Measurements from ENCODE around the gene TIMM8A. TPM values are rescaled to one million over a fixed set of nuclear protein-coding genes. Genes with fewer than 3 reads are reported as not detected.

TIMM8A gene
- 10.7 TPM for polyA plus RNA-seq (2013)

DNA sequence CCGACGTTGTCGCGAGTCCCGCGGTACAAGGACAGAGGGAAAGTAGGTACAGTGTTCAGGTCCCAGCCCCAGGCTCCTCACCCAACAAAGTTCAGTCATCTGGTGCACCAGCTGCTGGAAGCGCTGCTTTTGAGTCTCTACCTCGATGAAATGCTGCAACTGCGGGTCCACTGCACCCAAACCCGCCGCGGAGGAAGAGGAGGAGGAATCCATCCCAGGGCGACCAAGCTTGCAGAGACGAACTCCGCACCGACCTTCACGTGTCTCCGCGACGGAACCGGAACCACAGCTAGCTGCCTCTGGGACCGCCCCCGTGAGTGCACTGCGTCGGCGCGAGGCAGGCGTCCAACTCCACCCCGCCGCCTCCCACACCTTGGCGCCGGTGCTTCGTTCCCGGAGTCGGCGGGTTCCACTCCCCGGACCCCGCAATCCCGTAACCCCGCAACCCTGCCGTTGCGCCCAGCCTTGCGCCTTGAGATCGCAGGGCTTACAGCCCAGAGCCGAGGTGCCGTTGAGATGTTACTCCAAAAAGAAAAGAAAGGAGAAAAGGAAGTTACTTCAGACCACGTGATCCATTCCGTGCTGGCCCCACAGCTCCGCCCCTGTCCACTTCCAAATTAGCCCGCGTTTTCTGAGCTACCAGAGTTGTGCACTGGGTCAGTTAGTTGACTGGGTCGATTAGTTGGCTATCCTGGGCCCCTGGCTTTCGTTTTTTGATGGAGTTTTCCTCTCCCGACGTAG is at the start of gene TIMM8A:
Gene TIMM8A (minus strand): TSS at position 291 of the 741 bp plus-strand sequence. CDS start 78 bp downstream, at position 213.
- DNase-seq = peak; percentile 51 to 76 (median 67)
- POLR2A ChIA-PET = interaction anchor here (0.9 kb wide), 1 partner anchor 42 kb away, joined by 3 read pairs; the partner anchor contains the start of gene RPL36A
- CTCF ChIA-PET = no interaction called here
- Histone ChIP-seq H3K36me3 (ENCODE audit: control insufficient read depth in 4 of 4, insufficient read depth in 4 of 4, low read length in 3 of 4) (peaks cover 0 to 18% (median 5%) of the 10 kb centered on the region in 4 experiments), H3K4me1 (ENCODE audit: control extremely low read depth in 1 of 4, control insufficient read depth in 4 of 4, insufficient read depth in 4 of 4, low read length in 3 of 4) (peaks cover 0 to 14% (median 2%) of the 10 kb centered on the region in 4 experiments), H3K27me3 (replicated peaks in 2 of 5; ENCODE audit: control insufficient read depth in 4 of 5, insufficient read depth in 5 of 5, low read length in 4 of 5) (peaks cover 0 to 4% (median 0%) of the 10 kb centered on the region in 5 experiments), H3K27ac (ENCODE audit: insufficient read depth in 1 of 2, low read depth in 1 of 2, low read length in 2 of 2, poor library complexity in 1 of 2, severe bottlenecking in 2 of 2) (peak within 1 kb of the TSS; percentile 70 to 76), H3K4me3 (ENCODE audit: control insufficient read depth in 1 of 7, extremely low read depth in 1 of 7, insufficient read depth in 4 of 7, low read depth in 2 of 7, low read length in 6 of 7) (peak within 1 kb of the TSS; percentile 50 to 90 (median 78)), H3K9me3 (ENCODE audit: control extremely low read depth in 1 of 5, control insufficient read depth in 4 of 5, insufficient read depth in 2 of 5, low read depth in 1 of 5, low read length in 4 of 5) (no peaks in the 10 kb centered on the region)
- 38% methylated on average over 40 of the region's 55 CpGs for WGBS (ENCODE audit: insufficient coverage)

GRCh38 chrX:101397779-101398178 is 49.2 kb upstream of the TIMM8A start:
- POLR2A ChIA-PET = no interaction called here
- CTCF ChIA-PET = no interaction called here
- peaks cover 2 to 21% (median 19%) of the 10 kb centered on the region in 4 experiments for H3K36me3 ChIP-seq (ENCODE audit: control insufficient read depth in 4 of 4, insufficient read depth in 4 of 4, low read length in 3 of 4)
- H3K9me3 ChIP-seq (ENCODE audit: control extremely low read depth in 1 of 5, control insufficient read depth in 4 of 5, insufficient read depth in 2 of 5, low read depth in 1 of 5, low read length in 4 of 5) = no peaks in the 10 kb centered on the region
- no peaks in the 10 kb centered on the region for H3K27me3 ChIP-seq (replicated peaks in 2 of 5; ENCODE audit: control insufficient read depth in 4 of 5, insufficient read depth in 5 of 5, low read length in 4 of 5)
- no peaks in the 10 kb centered on the region for H3K4me1 ChIP-seq (ENCODE audit: control extremely low read depth in 1 of 4, control insufficient read depth in 4 of 4, insufficient read depth in 4 of 4, low read length in 3 of 4)
- WGBS (ENCODE audit: insufficient coverage) = 55% methylated on average over 2 of the region's 4 CpGs
- DNase-seq = no peak
- no peak overlapping the region for H3K27ac ChIP-seq (ENCODE audit: insufficient read depth in 1 of 2, low read depth in 1 of 2, low read length in 2 of 2, poor library complexity in 1 of 2, severe bottlenecking in 2 of 2)
- no peak overlapping the region for H3K4me3 ChIP-seq (ENCODE audit: control insufficient read depth in 1 of 7, extremely low read depth in 1 of 7, insufficient read depth in 4 of 7, low read depth in 2 of 7, low read length in 6 of 7)

DNA sequence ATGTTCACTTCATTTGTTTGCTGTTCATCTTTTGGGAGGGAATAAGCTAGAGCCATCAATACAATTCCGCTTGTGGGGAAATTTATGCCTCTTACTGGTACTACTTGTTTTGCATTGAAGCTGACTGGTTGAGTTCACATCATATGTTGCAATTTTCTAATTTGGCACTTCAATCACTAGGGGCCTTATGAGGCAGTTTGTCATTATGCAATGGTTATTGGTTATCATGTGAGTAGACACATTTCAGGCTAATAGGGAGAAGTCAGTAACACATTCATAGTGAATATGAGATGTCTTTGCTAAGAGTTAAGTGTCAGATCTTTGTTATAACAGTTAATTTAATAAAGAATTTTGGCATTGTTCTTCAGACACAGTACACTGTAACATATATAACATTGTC is 47.2 kb upstream of the TIMM8A start:
- no peaks in the 10 kb centered on the region for H3K9me3 ChIP-seq (ENCODE audit: control extremely low read depth in 1 of 5, control insufficient read depth in 4 of 5, insufficient read depth in 2 of 5, low read depth in 1 of 5, low read length in 4 of 5)
- peaks cover 2 to 15% (median 13%) of the 10 kb centered on the region in 4 experiments for H3K36me3 ChIP-seq (ENCODE audit: control insufficient read depth in 4 of 4, insufficient read depth in 4 of 4, low read length in 3 of 4)
- H3K4me3 ChIP-seq (ENCODE audit: control insufficient read depth in 1 of 7, extremely low read depth in 1 of 7, insufficient read depth in 4 of 7, low read depth in 2 of 7, low read length in 6 of 7) = no peak overlapping the region
- DNase-seq = peak in 2 of 3 donors; percentile 42 to 54
- 90% methylated on average over 1 of the region's 1 CpG for WGBS (ENCODE audit: insufficient coverage)
- POLR2A ChIA-PET = no interaction called here
- peaks cover 7 to 10% (median 8%) of the 10 kb centered on the region in 4 experiments for H3K4me1 ChIP-seq (ENCODE audit: control extremely low read depth in 1 of 4, control insufficient read depth in 4 of 4, insufficient read depth in 4 of 4, low read length in 3 of 4)
- peaks cover 0 to under 1% (median 0%) of the 10 kb centered on the region in 5 experiments for H3K27me3 ChIP-seq (replicated peaks in 2 of 5; ENCODE audit: control insufficient read depth in 4 of 5, insufficient read depth in 5 of 5, low read length in 4 of 5)
- CTCF ChIA-PET = no interaction called here
- H3K27ac ChIP-seq (ENCODE audit: insufficient read depth in 1 of 2, low read depth in 1 of 2, low read length in 2 of 2, poor library complexity in 1 of 2, severe bottlenecking in 2 of 2) = no peak overlapping the region

DNA sequence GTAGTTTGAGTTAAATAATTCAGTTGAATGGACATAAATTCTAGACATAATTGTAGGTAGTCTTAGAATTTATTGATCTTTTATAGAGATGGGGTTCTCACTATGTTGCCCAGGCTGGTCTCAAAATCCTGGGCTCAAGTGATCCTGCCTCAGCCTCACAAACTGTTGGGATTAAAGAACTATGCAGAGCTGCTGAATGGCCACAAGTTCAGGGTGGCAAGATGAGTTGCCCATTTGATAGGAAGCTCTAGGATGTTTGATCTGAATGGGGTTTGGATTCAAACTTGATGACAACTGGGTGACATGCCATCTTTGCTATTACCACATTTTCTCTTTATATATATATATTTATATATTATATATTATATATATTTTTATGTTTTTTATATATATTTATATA is 45.8 kb upstream of the TIMM8A start:
- Histone ChIP-seq H3K4me1 (ENCODE audit: control extremely low read depth in 1 of 4, control insufficient read depth in 4 of 4, insufficient read depth in 4 of 4, low read length in 3 of 4) (peaks cover 7 to 16% (median 8%) of the 10 kb centered on the region in 4 experiments), H3K27ac (ENCODE audit: insufficient read depth in 1 of 2, low read depth in 1 of 2, low read length in 2 of 2, poor library complexity in 1 of 2, severe bottlenecking in 2 of 2) (no peak overlapping the region), H3K36me3 (ENCODE audit: control insufficient read depth in 4 of 4, insufficient read depth in 4 of 4, low read length in 3 of 4) (peaks cover 2 to 9% (median 8%) of the 10 kb centered on the region in 4 experiments), H3K4me3 (ENCODE audit: control insufficient read depth in 1 of 7, extremely low read depth in 1 of 7, insufficient read depth in 4 of 7, low read depth in 2 of 7, low read length in 6 of 7) (no peak overlapping the region), H3K9me3 (ENCODE audit: control extremely low read depth in 1 of 5, control insufficient read depth in 4 of 5, insufficient read depth in 2 of 5, low read depth in 1 of 5, low read length in 4 of 5) (no peaks in the 10 kb centered on the region), H3K27me3 (replicated peaks in 2 of 5; ENCODE audit: control insufficient read depth in 4 of 5, insufficient read depth in 5 of 5, low read length in 4 of 5) (peaks cover 0 to 4% (median 0%) of the 10 kb centered on the region in 5 experiments)
- POLR2A ChIA-PET = no interaction called here
- DNase-seq = no peak
- CTCF ChIA-PET = interaction anchor here (0.9 kb wide), 1 partner anchor 10 kb away, joined by 3 read pairs; no protein-coding TSS in a partner anchor

GRCh38 chrX:101393530-101394305 is 45.2 kb upstream of the TIMM8A start:
- Histone ChIP-seq H3K36me3 (ENCODE audit: control insufficient read depth in 4 of 4, insufficient read depth in 4 of 4, low read length in 3 of 4) (peaks cover 2 to 9% (median 8%) of the 10 kb centered on the region in 4 experiments), H3K27me3 (replicated peaks in 2 of 5; ENCODE audit: control insufficient read depth in 4 of 5, insufficient read depth in 5 of 5, low read length in 4 of 5) (peaks cover 0 to 4% (median 0%) of the 10 kb centered on the region in 5 experiments), H3K4me1 (ENCODE audit: control extremely low read depth in 1 of 4, control insufficient read depth in 4 of 4, insufficient read depth in 4 of 4, low read length in 3 of 4) (peaks cover 7 to 16% (median 8%) of the 10 kb centered on the region in 4 experiments), H3K27ac (ENCODE audit: insufficient read depth in 1 of 2, low read depth in 1 of 2, low read length in 2 of 2, poor library complexity in 1 of 2, severe bottlenecking in 2 of 2) (no peak overlapping the region), H3K9me3 (ENCODE audit: control extremely low read depth in 1 of 5, control insufficient read depth in 4 of 5, insufficient read depth in 2 of 5, low read depth in 1 of 5, low read length in 4 of 5) (no peaks in the 10 kb centered on the region), H3K4me3 (ENCODE audit: control insufficient read depth in 1 of 7, extremely low read depth in 1 of 7, insufficient read depth in 4 of 7, low read depth in 2 of 7, low read length in 6 of 7) (no peak overlapping the region)
- no peak for DNase-seq
- 80% methylated on average over 9 of the region's 11 CpGs for WGBS (ENCODE audit: insufficient coverage)
- POLR2A ChIA-PET = no interaction called here
- CTCF ChIA-PET = interaction anchor here (0.9 kb wide), 1 partner anchor 10 kb away, joined by 3 read pairs; no protein-coding TSS in a partner anchor

DNA sequence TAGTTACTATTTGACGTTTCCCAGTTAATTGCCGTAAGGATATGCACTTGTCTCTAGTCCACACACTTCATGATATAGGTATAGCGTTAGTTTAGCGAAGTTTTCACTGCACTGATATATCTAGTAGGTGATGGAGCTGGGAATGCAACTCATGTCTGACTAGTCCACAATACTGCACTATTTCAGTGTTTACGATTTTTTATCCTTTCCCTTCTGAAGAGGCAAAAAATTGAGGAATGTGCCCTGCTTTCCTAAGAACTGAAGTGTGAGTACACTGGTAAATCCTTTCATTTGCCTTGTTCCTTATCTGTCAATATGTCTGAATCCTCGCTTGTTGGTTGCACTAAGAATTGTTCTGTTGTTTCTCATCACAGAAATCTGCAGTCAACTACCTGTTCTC is 43.3 kb upstream of the TIMM8A start:
- peak overlapping the region in 1 of 2 experiments; percentile 77 for H3K27ac ChIP-seq (ENCODE audit: insufficient read depth in 1 of 2, low read depth in 1 of 2, low read length in 2 of 2, poor library complexity in 1 of 2, severe bottlenecking in 2 of 2)
- H3K9me3 ChIP-seq (ENCODE audit: control extremely low read depth in 1 of 5, control insufficient read depth in 4 of 5, insufficient read depth in 2 of 5, low read depth in 1 of 5, low read length in 4 of 5) = no peaks in the 10 kb centered on the region
- H3K36me3 ChIP-seq (ENCODE audit: control insufficient read depth in 4 of 4, insufficient read depth in 4 of 4, low read length in 3 of 4) = peaks cover 2 to 8% (median 5%) of the 10 kb centered on the region in 4 experiments
- WGBS (ENCODE audit: insufficient coverage) = 81% methylated on average over 5 of the region's 6 CpGs
- ChIA-PET POLR2A (no interaction called here), CTCF (interaction anchor here (1.5 to 2.1 kb wide), 3 partner anchors 11 to 34 kb away, joined by 3 to 10 read pairs (median 6); no protein-coding TSS in a partner anchor)
- peaks cover 0 to 4% (median 0%) of the 10 kb centered on the region in 5 experiments for H3K27me3 ChIP-seq (replicated peaks in 2 of 5; ENCODE audit: control insufficient read depth in 4 of 5, insufficient read depth in 5 of 5, low read length in 4 of 5)
- peak overlapping the region in 6 of 7 experiments; percentile 59 to 85 (median 71) for H3K4me3 ChIP-seq (ENCODE audit: control insufficient read depth in 1 of 7, extremely low read depth in 1 of 7, insufficient read depth in 4 of 7, low read depth in 2 of 7, low read length in 6 of 7)
- DNase-seq = no peak
- peaks cover 7 to 17% (median 9%) of the 10 kb centered on the region in 4 experiments for H3K4me1 ChIP-seq (ENCODE audit: control extremely low read depth in 1 of 4, control insufficient read depth in 4 of 4, insufficient read depth in 4 of 4, low read length in 3 of 4)

All from common myeloid progenitor, CD34-positive (primary cell).